HCT116 (cell line): Measurements from ENCODE around the gene PLA2G2E.

Experiments
- CTCF ChIP-seq, 3 experiments: fragments of 200-600 bp in 1 of 3; sonication (generic) in 1 of 3; IDR thresholded peaks in 2 of 3; conservative IDR thresholded peaks in 1 of 3; 2 replicates each; pipeline ENCODE4 v1.5.1; 2012 to 2017; ENCODE audit warnings: low read depth in 2 of 3, low read length in 2 of 3, antibody characterized with exemption in 1 of 3, borderline replicate concordance in 1 of 3, control low read depth in 1 of 3, mild to moderate bottlenecking in 1 of 3, mixed read lengths in 1 of 3, mixed run types in 1 of 3, moderate library complexity in 1 of 3; ENCODE audit not compliant: insufficient read depth in 1 of 3
- EZH2 ChIP-seq: fragments of 200-600 bp; sonication (generic); IDR thresholded peaks from 2 replicates; pipeline ENCODE4 v1.6.1; 2017; ENCODE audit warnings: antibody characterized with exemption, mixed run types
- JUND ChIP-seq: IDR thresholded peaks from 2 replicates; pipeline ENCODE4 v1.6.1; 2012
- POLR2A ChIP-seq: IDR thresholded peaks from 2 replicates; pipeline ENCODE4 v1.7.0; 2011; ENCODE audit warnings: borderline replicate concordance; ENCODE audit not compliant: insufficient read depth, insufficient read length; ENCODE audit errors: extremely low read depth
- RAD21 ChIP-seq: IDR thresholded peaks from 2 replicates; pipeline ENCODE4 v1.6.1; 2012; ENCODE audit warnings: low read depth, mild to moderate bottlenecking
- REST ChIP-seq: IDR thresholded peaks from 2 replicates; pipeline ENCODE4 v1.6.1; 2012; ENCODE audit warnings: low read depth
- YY1 ChIP-seq: IDR thresholded peaks from 2 replicates; pipeline ENCODE4 v1.6.1; 2011; ENCODE audit warnings: low read length, low read depth, moderate library complexity, mild to moderate bottlenecking; ENCODE audit not compliant: insufficient replicate concordance; ENCODE audit errors: extremely low read depth
- ZNF274 ChIP-seq: fragments of 200-500 bp; sonication (Bioruptor generic); IDR thresholded peaks from 2 replicates; pipeline ENCODE4 v1.6.1; 2014; ENCODE audit warnings: mild to moderate bottlenecking, low read depth, low read length, inconsistent platforms

GRCh38 chr1:19932866-19933265 lies 9.4 kb upstream of the PLA2G2E start:
- TF ChIP-seq EZH2 = no peak
- no peak for TF ChIP-seq CTCF (IDR thresholded peaks at IDR 0.05 in 2 of 3, conservative IDR thresholded peaks at IDR 0.05 in 1 of 3; ENCODE audit: borderline replicate concordance in 1 of 3, insufficient read depth in 1 of 3, low read depth in 2 of 3, low read length in 2 of 3)
- TF ChIP-seq REST = no peak
- no peak for TF ChIP-seq POLR2A
- no peak for TF ChIP-seq ZNF274
- TF ChIP-seq YY1 = no peak
- no peak for TF ChIP-seq JUND
- TF ChIP-seq RAD21 = no peak
